ENCODE results near the gene NKPD1.

GRCh38 chr19:45128146-45128545 is 32.6 kb downstream of the NKPD1 start:
- TF ChIP-seq CTCF (IDR thresholded peaks at IDR 0.05), result no peak
- TF ChIP-seq POLR2A (IDR thresholded peaks at IDR 0.05), result no peak
